Fibroblast of skin of abdomen (primary cell): ENCODE data around the gene SYT8.

Source experiments
- DNase-seq: peaks from one replicate; pipeline ENCODE4 v3.0.0-alpha.2; 2013

The SYT8 gene

GRCh38 chr11:1846453-1846932 lies 11.7 kb downstream of the SYT8 start:
- DNase-seq = no peak

- DNase-seq = no peak
These were observed 12.4 kb downstream of the SYT8 start for GRCh38 chr11:1847006-1847735.

GRCh38 chr11:1847926-1848639 lies 13.3 kb downstream of the SYT8 start:
- no peak for DNase-seq

- no peak for DNase-seq
These were observed 14.0 kb downstream of the SYT8 start for GRCh38 chr11:1848640-1849430.

GRCh38 chr11:1851468-1852180 lies 16.8 kb downstream of the SYT8 start:
- no peak for DNase-seq

- no peak for DNase-seq
These were observed 17.6 kb downstream of the SYT8 start for GRCh38 chr11:1852271-1852876.

GRCh38 chr11:1852877-1853276 lies 18.1 kb downstream of the SYT8 start, which contains the start of gene LSP1:
Gene LSP1 (plus strand): TSS chr11:1853084. CDS start chr11:1853145, 61 bp downstream.
- no peak for DNase-seq

GRCh38 chr11:1853376-1854131 lies 18.8 kb downstream of the SYT8 start:
- DNase-seq = no peak

GRCh38 chr11:1854132-1854948 lies 19.6 kb downstream of the SYT8 start:
- no peak for DNase-seq

GRCh38 chr11:1854949-1855885 lies 20.4 kb downstream of the SYT8 start:
- no peak for DNase-seq

GRCh38 chr11:1855886-1856265 lies 21.1 kb downstream of the SYT8 start:
- no peak for DNase-seq

GRCh38 chr11:1856306-1857005 lies 21.7 kb downstream of the SYT8 start:
- no peak for DNase-seq

GRCh38 chr11:1857064-1857463 lies 22.3 kb downstream of the SYT8 start:
- no peak for DNase-seq

- no peak for DNase-seq
These were observed 23.4 kb downstream of the SYT8 start for GRCh38 chr11:1858154-1858553.

- DNase-seq = no peak
These were observed 23.8 kb downstream of the SYT8 start for GRCh38 chr11:1858576-1858975.

GRCh38 chr11:1859004-1859403 lies 24.2 kb downstream of the SYT8 start:
- DNase-seq = no peak

- DNase-seq = no peak
These were observed 25.3 kb downstream of the SYT8 start for GRCh38 chr11:1860108-1860507.
